Measurements from ENCODE around the gene TOR4A.
"Not testable (repeated sequence)": the region's sequence is repeated elsewhere in the genome, so short reads cannot be mapped to it uniquely, and the experiment has no call there.

Gene TOR4A

DNA sequence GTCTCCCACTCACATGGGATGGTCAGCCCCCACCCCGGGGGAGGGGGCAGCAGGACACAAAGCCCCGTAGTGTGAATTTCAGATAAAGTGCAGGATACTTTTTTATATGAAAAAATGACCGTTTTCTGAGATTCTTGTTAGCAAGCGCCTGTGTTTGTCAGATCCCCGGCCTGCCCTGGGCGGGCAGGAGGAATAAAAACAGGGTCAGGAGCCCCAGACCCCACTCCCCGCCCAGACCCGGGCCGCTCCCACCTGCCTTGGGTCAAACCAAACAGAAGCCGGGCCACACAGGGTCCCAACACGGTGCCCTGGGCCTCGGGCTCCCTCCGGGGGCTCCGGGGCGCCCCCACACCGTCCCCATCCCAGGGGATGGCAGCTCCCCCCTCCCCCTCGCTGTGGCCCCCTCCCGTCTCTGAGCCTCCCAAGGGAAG is 38.1 kb downstream of the TOR4A start:
- no peak for DNase-seq (ENCODE audit: low read depth in 2 of 2, low spot score in 1 of 2)

GRCh38 chr9:137316012-137316981 is 38.8 kb downstream of the TOR4A start:
- no peak for DNase-seq (ENCODE audit: low read depth in 2 of 2, low spot score in 1 of 2)

DNA sequence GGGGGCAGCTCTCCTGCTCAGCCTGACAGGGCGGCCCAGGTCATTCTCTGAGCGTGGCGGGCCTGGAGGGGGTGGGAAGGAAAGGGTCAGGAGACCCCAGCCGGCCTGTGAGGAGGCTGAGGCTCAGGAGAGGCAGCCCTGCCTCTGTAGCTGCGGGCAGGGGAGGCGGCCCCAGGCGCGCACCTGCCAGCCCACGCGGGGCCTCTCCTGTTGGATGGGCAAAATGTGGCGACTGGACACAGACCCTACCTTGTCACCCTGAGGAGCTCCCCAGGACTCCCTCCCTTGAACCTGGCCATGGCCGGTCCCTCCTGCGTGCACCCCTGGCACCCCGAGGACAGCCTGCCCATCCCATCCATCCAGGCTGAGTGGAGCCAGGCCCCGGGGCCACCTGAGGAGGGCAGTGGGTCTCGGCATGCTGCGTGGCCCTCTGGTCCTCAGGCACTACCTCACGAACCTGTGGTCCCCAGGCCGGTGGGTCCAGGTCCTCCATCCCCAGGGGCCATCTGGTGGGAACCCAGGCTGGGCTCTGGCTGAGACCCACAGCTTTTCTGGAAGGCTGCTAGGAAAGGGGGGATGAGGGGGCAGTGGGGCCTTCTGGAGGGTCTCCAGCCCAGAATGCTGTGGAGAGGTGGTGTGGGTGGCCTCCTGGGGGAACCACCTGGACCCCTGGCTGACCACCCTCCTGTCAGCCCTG is 39.6 kb downstream of the TOR4A start:
- DNase-seq (ENCODE audit: low read depth in 2 of 2, low spot score in 1 of 2), result no peak

GRCh38 chr9:137317718-137318511 is 40.4 kb downstream of the TOR4A start:
- no peak for DNase-seq (ENCODE audit: low read depth in 2 of 2, low spot score in 1 of 2)

GRCh38 chr9:137318602-137319001 is 41.1 kb downstream of the TOR4A start:
- DNase-seq (ENCODE audit: low read depth in 2 of 2, low spot score in 1 of 2), result no peak

DNA sequence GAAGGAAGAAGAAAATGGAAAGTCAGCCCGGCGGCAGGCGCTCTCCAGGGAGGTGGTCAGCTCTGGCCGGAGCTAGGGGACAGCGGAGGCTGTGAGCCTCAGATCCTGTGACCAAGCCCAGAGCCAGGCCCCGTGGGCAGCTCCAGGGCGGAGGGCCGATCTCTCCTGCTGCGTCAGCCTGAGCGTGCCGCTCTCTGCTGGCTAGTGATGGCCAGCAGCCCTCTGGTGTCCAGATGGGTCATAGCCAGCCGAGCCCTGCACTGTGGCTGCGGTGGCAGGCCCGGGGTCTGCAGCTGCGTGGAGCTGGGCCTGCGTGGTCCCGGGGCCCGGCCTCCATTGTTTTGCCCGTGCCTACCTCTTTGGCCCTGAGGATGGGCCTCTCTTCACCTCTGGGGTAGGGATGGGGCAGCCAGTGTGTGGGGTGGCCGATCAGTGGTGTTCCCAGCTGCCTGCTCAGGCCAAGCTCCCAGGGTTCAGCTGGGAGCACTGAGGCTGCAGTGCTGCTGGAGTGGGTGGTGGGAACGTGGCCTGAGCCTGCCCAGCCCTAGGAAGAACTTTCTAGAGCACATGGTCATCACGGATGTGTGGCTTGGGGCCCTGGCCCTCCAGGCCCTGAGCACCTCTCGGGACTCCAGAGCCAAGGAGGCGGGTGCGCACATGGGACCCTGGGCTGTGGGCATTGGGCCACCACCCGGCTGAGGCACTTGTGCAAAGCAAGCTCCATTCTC is 41.6 kb downstream of the TOR4A start:
- DNase-seq (ENCODE audit: low read depth in 2 of 2, low spot score in 1 of 2), result no peak

GRCh38 chr9:137319739-137320551 is 42.4 kb downstream of the TOR4A start:
- DNase-seq (ENCODE audit: low read depth in 2 of 2, low spot score in 1 of 2), result no peak

- no peak for DNase-seq (ENCODE audit: low read depth in 2 of 2, low spot score in 1 of 2)
These were observed 43.2 kb downstream of the TOR4A start for GRCh38 chr9:137320555-137321384.

GRCh38 chr9:137321726-137322361 is 44.3 kb downstream of the TOR4A start:
- no peak for DNase-seq (ENCODE audit: low read depth in 2 of 2, low spot score in 1 of 2)

DNA sequence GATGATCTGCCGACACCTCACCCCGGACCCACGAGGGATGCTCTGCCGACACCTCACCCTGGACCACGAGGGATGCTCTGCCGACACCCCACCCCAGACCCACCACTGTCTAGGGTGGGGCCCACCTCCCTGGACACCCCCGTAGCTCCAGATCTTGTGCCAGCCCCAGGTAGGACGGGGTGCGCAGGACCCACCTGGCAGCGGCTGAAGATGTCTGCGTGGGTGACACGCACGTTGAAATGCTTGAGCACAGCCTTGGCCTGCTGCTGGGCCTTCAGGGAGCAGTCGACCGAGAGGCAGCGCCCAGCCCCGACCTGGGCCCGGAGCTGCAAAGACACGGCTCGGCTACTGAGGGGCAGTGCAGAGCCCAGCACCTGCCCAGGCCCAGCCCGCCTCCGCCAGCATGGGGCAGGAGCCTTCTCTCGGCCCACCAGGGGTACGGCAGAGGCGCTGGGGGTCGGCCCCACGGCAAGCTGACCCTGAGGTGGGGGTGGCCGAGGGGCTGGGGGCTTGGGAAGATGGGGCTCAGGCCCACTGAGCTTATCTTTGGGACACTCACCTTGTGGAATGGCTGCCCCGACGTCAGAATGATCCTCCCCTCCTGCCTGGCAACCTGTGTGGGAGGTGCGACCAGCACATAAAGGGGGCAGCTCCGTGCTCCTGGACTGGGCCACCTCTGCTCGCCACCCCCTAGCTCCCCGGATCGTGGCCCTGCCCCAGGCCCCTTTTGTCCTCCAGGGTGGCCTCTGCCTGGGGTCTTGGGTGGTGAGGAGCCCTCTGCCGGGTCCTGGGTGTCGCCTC is 46.2 kb downstream of the TOR4A start:
- no peak for DNase-seq (ENCODE audit: low read depth in 2 of 2, low spot score in 1 of 2)

DNA sequence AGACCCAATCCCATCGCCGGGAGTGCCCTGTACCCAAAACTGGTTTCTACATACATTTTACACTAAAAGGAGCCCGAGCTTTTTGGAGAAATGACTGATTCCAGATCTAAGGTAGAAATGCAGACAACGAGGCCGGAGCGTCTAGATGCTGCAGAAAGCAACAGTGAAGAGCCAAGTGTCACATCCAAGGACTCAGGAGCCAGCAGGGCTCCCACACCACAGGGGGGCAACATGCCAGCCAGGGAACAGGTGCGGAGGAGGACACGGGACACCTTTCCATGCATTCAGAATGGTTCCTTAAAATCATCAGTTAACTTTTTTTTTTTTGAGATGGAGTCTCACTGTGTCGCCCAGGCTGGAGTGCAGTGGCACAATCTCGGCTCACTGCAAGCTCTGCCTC is 47.6 kb downstream of the TOR4A start:
- DNase-seq (ENCODE audit: low read depth in 2 of 2, low spot score in 1 of 2), result no peak

GRCh38 chr9:137325799-137326198 is 48.3 kb downstream of the TOR4A start:
- no peak for DNase-seq (ENCODE audit: low read depth in 2 of 2, low spot score in 1 of 2)

DNA sequence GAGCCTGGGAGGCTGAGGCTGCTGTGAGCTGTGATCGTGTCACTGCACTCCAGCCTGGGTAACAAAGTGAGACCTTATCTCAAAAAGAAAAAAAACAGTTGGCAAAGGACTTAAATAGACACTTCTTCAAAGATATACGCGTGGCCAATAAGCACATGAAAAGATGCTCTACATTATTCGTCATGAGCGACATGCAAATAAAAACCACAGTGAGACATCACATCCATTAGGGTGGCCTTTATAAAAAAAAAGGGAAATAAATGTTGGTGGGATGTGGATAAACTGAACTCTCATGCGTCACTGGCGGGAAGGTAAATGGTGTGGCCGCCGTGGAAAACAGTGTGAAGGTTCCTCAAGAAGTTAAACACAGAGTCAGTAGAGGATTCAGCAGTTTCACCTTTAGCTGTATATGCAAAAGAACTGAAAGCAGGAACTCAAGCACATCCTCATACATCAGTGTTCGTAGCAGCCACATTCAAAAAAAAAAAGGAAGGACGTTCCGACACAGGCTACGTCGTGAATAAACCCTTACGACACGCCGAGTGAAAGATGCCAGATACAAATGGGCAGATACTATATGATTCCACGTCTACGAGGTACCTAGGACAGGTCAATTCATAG is 49.0 kb downstream of the TOR4A start:
- DNase-seq (ENCODE audit: low read depth in 2 of 2, low spot score in 1 of 2), result no peak

DNA sequence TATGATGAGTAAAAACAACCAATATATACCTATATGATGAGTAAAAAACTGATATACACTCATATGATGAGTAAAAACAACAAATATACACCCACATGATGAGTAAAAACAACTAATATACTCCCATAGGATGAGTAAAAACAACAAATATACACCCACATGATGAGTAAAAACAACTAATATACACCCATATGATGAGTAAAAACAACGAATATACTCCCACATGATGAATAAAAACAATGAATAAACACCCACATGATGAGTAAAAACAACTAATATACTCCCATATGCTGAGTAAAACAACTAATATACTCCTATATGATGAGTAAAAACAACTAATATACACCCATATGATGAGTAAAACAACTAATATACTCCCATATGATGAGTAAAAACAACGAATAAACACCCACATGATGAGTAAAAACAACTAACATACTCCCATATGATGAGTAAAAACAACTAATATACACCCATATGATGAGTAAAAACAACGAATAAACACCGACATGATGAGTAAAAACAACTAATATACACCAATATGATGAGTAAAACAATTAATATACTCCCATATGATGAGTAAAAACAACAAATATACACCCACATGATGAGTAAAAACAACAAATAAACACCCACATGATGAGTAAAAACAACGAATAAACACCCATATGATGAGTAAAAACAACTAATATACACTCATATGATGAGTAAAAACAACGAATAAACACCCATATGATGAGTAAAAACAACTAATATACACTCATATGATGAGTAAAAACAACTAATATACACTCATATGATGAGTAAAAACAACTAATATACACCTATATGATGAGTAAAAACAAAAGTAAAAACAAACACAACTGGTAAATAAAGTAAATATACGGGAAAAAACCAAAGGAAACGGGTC is 50.4 kb downstream of the TOR4A start:
- not testable (repeated sequence) for DNase-seq (ENCODE audit: low read depth in 2 of 2, low spot score in 1 of 2)

GRCh38 chr9:137329590-137329989 is 52.1 kb downstream of the TOR4A start:
- not testable (repeated sequence) for DNase-seq (ENCODE audit: low read depth in 2 of 2, low spot score in 1 of 2)

- DNase-seq (ENCODE audit: low read depth in 2 of 2, low spot score in 1 of 2), result no peak
These were observed 53.2 kb downstream of the TOR4A start for GRCh38 chr9:137330689-137331088.
